NOMO-1 treated with DMSO at 0.1 percent for 48 hours (cell line): Measurements from ENCODE around the gene MEOX2.

Source experiments
- DNase-seq: peaks from one replicate; lab custom pipeline; 2025; ENCODE audit not compliant: unreplicated experiment; lab: John Stamatoyannopoulos, UW

The MEOX2 gene

DNA sequence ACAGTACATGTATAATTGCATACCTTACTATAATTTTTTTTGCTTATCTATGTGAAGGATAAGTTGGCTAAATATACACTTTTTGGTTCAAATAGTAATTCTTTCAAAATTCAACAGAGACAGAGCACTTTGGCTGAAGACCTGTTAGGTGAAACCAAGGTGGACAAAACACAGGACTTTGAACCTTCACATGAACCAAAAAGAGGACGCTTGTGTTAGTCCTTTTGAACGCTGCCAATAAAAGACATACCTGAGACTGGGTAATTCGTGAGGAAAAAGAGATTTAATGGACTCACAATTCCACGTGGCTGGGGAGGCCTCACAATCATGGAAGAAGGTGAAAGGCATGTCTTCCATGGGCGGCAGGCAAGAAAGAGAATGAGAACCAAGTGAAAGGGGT, 120.0 kb downstream of the MEOX2 start:
- DNase-seq = no peak

DNA sequence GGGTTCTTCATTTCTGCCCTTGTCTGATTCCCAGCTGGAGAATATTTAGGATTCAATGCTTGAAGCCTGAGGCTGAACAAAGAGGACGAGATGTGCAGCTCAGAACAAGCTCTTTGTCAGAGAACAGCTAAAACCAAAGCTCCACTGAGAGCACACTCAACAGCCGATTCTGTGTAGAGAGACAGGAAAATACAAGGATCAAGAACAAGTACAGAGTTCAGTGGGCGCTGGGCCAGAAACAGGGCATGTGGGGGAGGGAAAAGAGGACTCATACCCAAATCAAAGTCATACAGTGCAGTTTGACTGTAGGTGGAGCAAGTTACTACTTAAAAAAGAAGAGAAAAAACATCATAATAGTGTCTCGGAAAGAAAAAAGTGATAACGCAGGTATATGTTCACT, 124.6 kb downstream of the MEOX2 start, which contains the start of gene AGMO:
Gene AGMO, minus strand, starts transcription at position 181 of the 400 bp plus-strand sequence.
- DNase-seq = no peak
